Left lung (tissue), 10 donors: Measurements from ENCODE around the gene VBP1. TPM values are rescaled to one million over a fixed set of nuclear protein-coding genes. Genes with fewer than 3 reads are reported as not detected.

ENCODE experiments used
- ATAC-seq: fragments of 200-7000 bp; cut with Tn5 transposase; one replicate; pipeline ENCODE4 v1.9.1; 2020; ENCODE audit warnings: moderate library complexity
- DNase-seq, 4 donors: peaks; one replicate each; pipeline ENCODE4 v3.0.0-alpha.2; 2013 to 2020
- H3K27ac ChIP-seq, 2 donors: fragments of 200-600 bp; sonication (generic) in 1 of 2; one replicate each; pipeline versions ENCODE4 v1.5.0 to v1.8.0; 2020 to 2021
- H3K27me3 ChIP-seq, 2 donors: fragments of 200-600 bp; sonication (generic) in 1 of 2; one replicate each; pipeline versions ENCODE4 v1.5.0 to v1.8.0; 2020 to 2021
- H3K36me3 ChIP-seq, 2 donors: fragments of 200-600 bp; sonication (generic) in 1 of 2; one replicate each; pipeline versions ENCODE4 v1.5.0 to v1.8.0; 2020 to 2021
- H3K4me1 ChIP-seq, 2 donors: fragments of 200-600 bp; one replicate each; pipeline ENCODE4 v1.8.0; 2021
- H3K4me3 ChIP-seq, 2 donors: fragments of 200-600 bp; sonication (generic) in 1 of 2; one replicate each; pipeline versions ENCODE4 v1.5.0 to v1.8.0; 2020 to 2021; ENCODE audit warnings: mild to moderate bottlenecking in 1 of 2
- H3K9me3 ChIP-seq, 2 donors: fragments of 200-600 bp; sonication (generic) in 1 of 2; one replicate each; pipeline versions ENCODE4 v1.5.0 to v1.8.0; 2020 to 2021
- intact Hi-C, 2 donors: fragments of 100-400 bp; cut with DNase I; formaldehyde crosslinking; loops; one replicate each; pipeline versions ENCODE4 v1.11.2 to v1.14.2; 2022
- polyA plus RNA-seq, 6 donors: library from polyadenylated mRNA; unstranded; fragments of 120-200 nt; gene quantifications; one replicate each; pipeline ENCODE4 v1.2.1, GENCODE V29; 2013; ENCODE audit not compliant: insufficient read length in 6 of 6
- total RNA-seq, 2 donors: library from RNA; stranded (reverse); fragmentation: NEBNext Ultra II Directional; extraction: Animal tissue kit (Norgen Biotek cat#: 25700); gene quantifications; one replicate each; pipeline ENCODE4 v1.2.1, GENCODE V29; 2021
- TF ChIP-seq, protein P1 (sequence below), 2 donors: fragments of 200-600 bp; sonication (generic) in 1 of 2; IDR thresholded peaks; one replicate each; pipeline versions ENCODE4 v1.5.0 to v1.8.0; 2021; ENCODE audit warnings: antibody characterized with exemption in 2 of 2
- donor health status: DM: no; HTN: yes; CAD: no.
- donor health status: DM: no; HTN: no; CAD: no.

Gene VBP1
- total and polyA plus RNA-seq, 8 donors, result 40.3 to 73.8 (median 65.6) TPM

- TF ChIP-seq, protein P1, sequence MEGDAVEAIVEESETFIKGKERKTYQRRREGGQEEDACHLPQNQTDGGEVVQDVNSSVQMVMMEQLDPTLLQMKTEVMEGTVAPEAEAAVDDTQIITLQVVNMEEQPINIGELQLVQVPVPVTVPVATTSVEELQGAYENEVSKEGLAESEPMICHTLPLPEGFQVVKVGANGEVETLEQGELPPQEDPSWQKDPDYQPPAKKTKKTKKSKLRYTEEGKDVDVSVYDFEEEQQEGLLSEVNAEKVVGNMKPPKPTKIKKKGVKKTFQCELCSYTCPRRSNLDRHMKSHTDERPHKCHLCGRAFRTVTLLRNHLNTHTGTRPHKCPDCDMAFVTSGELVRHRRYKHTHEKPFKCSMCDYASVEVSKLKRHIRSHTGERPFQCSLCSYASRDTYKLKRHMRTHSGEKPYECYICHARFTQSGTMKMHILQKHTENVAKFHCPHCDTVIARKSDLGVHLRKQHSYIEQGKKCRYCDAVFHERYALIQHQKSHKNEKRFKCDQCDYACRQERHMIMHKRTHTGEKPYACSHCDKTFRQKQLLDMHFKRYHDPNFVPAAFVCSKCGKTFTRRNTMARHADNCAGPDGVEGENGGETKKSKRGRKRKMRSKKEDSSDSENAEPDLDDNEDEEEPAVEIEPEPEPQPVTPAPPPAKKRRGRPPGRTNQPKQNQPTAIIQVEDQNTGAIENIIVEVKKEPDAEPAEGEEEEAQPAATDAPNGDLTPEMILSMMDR (IDR thresholded peaks at IDR 0.05), result no peak
- ATAC-seq (no peak), DNase-seq (no peak)
- Histone ChIP-seq H3K36me3 (peaks cover 0 to 14% of the 10 kb centered on the region in 2 donors), H3K4me3 (no peak overlapping the region), H3K9me3 (no peaks in the 10 kb centered on the region), H3K4me1 (no peaks in the 10 kb centered on the region), H3K27ac (peak overlapping the region in 1 of 2 donors; percentile 66), H3K27me3 (no peaks in the 10 kb centered on the region)
- intact Hi-C loops, result no loop called here
These were observed 26.0 kb downstream of the VBP1 start for GRCh38 chrX:155242300-155242699.

- TF ChIP-seq, protein P1 (IDR thresholded peaks at IDR 0.05), result no peak
These were observed 30.5 kb downstream of the VBP1 start for GRCh38 chrX:155246748-155247147.

DNA sequence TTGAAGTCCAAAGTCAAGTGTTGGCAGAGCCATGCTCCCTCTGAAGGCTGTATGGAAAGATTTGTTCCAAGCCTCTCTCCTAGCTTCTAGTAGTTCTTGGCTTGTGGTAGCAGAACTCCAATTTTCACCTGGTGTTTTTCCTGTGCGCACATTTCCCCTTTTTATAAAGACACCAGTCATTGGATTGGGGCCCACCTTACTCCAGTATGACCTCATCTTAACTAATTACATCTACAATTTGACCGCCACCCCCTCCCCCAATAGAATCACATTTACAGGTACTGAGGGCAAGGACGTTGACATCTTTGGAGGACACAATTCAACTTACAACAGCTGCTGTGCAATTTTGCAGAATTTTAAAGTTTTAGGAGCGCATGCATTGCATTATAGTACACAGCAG lies 31.2 kb downstream of the VBP1 start:
- no peaks in the 10 kb centered on the region for H3K27me3 ChIP-seq
- no peak overlapping the region for H3K27ac ChIP-seq
- no peaks in the 10 kb centered on the region for H3K36me3 ChIP-seq
- no peak for ATAC-seq
- no peak for DNase-seq
- H3K4me1 ChIP-seq, result no peaks in the 10 kb centered on the region
- intact Hi-C loops, result no loop called here
- H3K4me3 ChIP-seq, result no peak overlapping the region
- no peaks in the 10 kb centered on the region for H3K9me3 ChIP-seq
- TF ChIP-seq, protein P1 (IDR thresholded peaks at IDR 0.05), result no peak

More at GRCh38 chrX:155246748-155247147, 30.5 kb downstream of the VBP1 start:
- no peak overlapping the region for H3K27ac ChIP-seq
- no peaks in the 10 kb centered on the region for H3K9me3 ChIP-seq
- no peaks in the 10 kb centered on the region for H3K36me3 ChIP-seq
- no peak overlapping the region for H3K4me3 ChIP-seq
- no peak for DNase-seq
- no peaks in the 10 kb centered on the region for H3K27me3 ChIP-seq
- no peak for ATAC-seq
- intact Hi-C loops, result no loop called here
- no peaks in the 10 kb centered on the region for H3K4me1 ChIP-seq

GRCh38 chrX:155251391-155251790 lies 35.1 kb downstream of the VBP1 start:
- Histone ChIP-seq H3K27ac (no peak overlapping the region), H3K4me1 (no peaks in the 10 kb centered on the region), H3K4me3 (no peak overlapping the region), H3K9me3 (no peaks in the 10 kb centered on the region), H3K36me3 (no peaks in the 10 kb centered on the region), H3K27me3 (no peaks in the 10 kb centered on the region)
- no peak for DNase-seq
- no peak for ATAC-seq
- TF ChIP-seq, protein P1 (IDR thresholded peaks at IDR 0.05), result no peak
- intact Hi-C loops, result no loop called here

GRCh38 chrX:155259752-155260151 lies 43.5 kb downstream of the VBP1 start:
- Histone ChIP-seq H3K36me3 (no peaks in the 10 kb centered on the region), H3K27ac (no peak overlapping the region), H3K4me3 (no peak overlapping the region), H3K27me3 (peaks cover 0 to 5% of the 10 kb centered on the region in 2 donors), H3K9me3 (no peaks in the 10 kb centered on the region), H3K4me1 (no peaks in the 10 kb centered on the region)
- TF ChIP-seq, protein P1 (IDR thresholded peaks at IDR 0.05), result no peak
- ATAC-seq (no peak), DNase-seq (no peak)
- intact Hi-C loops, result no loop called here
